ENCODE measurements around the gene IRF6.

DNA sequence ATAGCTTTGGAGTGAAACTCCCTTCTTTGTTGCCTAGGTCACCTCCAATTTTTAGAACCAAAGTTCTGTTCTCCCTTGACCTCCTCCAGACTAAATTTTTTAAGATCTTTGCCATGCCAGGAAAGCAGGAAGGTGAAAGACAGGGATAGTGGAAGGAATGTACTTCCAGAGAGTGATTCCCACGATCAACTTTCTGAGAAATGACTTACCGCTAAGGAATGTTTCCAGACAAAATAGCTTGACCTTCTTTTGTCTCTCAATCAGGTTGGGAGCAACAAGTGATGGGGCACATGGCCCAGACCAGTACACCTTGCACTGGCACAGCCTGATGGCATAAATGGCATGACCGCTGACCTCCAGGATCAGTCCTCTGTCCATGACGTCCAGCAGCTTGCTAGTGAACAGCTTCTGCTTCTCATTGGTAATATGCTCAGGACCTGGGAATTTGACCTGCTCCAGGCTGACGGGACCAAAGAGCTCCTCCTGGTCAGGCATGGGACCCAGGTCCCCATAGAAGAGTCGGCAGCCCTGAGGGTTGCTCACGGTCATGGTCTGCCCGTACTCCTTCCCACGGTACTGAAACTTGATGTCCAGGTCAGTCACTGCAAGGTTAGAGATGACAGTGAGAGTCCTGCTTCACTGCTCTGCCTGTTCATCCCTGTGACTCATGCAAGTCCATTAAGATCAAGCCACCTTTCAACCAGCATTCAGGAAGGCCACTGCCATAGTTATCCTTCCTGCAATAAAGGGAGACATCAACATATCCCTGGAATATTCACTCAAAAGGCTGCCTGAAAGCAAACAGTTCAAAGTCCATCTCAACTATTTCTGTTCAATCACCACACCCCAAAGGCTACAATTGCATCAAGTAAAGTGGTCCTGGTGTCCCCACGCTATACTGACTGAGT, 15.4 kb downstream of the IRF6 start:
- TF ChIP-seq, protein P1, sequence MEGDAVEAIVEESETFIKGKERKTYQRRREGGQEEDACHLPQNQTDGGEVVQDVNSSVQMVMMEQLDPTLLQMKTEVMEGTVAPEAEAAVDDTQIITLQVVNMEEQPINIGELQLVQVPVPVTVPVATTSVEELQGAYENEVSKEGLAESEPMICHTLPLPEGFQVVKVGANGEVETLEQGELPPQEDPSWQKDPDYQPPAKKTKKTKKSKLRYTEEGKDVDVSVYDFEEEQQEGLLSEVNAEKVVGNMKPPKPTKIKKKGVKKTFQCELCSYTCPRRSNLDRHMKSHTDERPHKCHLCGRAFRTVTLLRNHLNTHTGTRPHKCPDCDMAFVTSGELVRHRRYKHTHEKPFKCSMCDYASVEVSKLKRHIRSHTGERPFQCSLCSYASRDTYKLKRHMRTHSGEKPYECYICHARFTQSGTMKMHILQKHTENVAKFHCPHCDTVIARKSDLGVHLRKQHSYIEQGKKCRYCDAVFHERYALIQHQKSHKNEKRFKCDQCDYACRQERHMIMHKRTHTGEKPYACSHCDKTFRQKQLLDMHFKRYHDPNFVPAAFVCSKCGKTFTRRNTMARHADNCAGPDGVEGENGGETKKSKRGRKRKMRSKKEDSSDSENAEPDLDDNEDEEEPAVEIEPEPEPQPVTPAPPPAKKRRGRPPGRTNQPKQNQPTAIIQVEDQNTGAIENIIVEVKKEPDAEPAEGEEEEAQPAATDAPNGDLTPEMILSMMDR (IDR thresholded peaks at IDR 0.05; ENCODE audit: low read length) = no peak
- TF ChIP-seq EZH2 (IDR thresholded peaks at IDR 0.05; ENCODE audit: borderline replicate concordance, low read length) = no peak

Measured in OCI-LY1 (cell line).